Thyroid gland (tissue), 4 donors: Measurements from ENCODE around the gene ZNF599.

Source experiments
- POLR2A ChIP-seq, 2 donors: fragments of 450-650 bp; IDR thresholded peaks; one replicate each; pipeline ENCODE4 v1.6.1; 2017; ENCODE audit warnings: antibody characterized with exemption in 2 of 2, mild to moderate bottlenecking in 2 of 2, moderate library complexity in 1 of 2
- TF ChIP-seq, protein P1 (sequence below), 6 experiments: fragments of 200-600 bp in 3 of 6; fragments of 450-650 bp in 3 of 6; sonication (generic) in 3 of 6; IDR thresholded peaks; one replicate each; pipeline ENCODE4 v1.5.1; 2016 to 2019; ENCODE audit warnings: antibody characterized with exemption in 6 of 6, mild to moderate bottlenecking in 2 of 6, inconsistent platforms in 1 of 6, moderate library complexity in 1 of 6

DNA sequence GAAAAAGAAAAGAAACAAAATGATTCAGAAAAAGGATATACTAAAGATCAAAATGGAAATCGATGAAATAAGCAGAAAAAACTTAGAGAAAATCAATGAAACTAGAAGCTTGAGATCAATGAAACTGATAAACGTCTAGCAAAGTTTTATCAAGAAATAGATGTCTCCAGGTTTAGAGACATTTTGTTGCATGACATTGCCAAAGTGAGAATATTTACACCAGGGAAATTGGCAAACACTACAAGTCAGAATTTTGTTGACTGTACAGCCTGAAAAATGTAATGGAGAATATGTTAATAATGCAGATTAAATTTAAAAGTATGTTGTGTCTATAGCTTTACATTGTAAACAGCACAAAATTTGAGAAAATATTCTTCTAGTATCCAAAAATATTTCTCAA lies 5.3 kb upstream of the ZNF599 start:
- TF ChIP-seq, protein P1, sequence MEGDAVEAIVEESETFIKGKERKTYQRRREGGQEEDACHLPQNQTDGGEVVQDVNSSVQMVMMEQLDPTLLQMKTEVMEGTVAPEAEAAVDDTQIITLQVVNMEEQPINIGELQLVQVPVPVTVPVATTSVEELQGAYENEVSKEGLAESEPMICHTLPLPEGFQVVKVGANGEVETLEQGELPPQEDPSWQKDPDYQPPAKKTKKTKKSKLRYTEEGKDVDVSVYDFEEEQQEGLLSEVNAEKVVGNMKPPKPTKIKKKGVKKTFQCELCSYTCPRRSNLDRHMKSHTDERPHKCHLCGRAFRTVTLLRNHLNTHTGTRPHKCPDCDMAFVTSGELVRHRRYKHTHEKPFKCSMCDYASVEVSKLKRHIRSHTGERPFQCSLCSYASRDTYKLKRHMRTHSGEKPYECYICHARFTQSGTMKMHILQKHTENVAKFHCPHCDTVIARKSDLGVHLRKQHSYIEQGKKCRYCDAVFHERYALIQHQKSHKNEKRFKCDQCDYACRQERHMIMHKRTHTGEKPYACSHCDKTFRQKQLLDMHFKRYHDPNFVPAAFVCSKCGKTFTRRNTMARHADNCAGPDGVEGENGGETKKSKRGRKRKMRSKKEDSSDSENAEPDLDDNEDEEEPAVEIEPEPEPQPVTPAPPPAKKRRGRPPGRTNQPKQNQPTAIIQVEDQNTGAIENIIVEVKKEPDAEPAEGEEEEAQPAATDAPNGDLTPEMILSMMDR (IDR thresholded peaks at IDR 0.05): no peak
- TF ChIP-seq POLR2A (IDR thresholded peaks at IDR 0.05): no peak
